ENCODE results near the gene ROBO1.

Gene ROBO1

GRCh38 chr3:79041621-79042020, 726.2 kb downstream of the ROBO1 start:
- no peak for DNase-seq

- DNase-seq = no peak
These were observed 727.1 kb downstream of the ROBO1 start for GRCh38 chr3:79040701-79041100.

DNA sequence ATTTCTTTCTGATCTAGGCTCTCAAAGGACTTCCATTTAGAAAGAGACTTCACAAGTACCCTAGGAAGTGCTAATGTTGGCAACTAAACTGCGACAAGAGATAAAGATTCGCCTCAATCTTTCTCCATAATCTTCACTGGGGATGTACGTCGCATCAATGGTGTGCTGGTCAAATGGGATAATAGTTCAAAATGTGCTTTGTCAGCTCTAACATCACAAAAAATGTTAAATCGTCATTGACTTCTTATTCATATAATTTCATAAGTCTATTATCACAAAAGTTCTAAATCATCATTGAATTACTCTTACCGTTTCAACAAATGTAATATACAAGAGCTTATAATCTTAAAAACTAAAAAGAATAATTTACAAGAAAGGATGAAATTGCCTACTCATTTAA, 727.7 kb downstream of the ROBO1 start:
- no peak for DNase-seq

DNA sequence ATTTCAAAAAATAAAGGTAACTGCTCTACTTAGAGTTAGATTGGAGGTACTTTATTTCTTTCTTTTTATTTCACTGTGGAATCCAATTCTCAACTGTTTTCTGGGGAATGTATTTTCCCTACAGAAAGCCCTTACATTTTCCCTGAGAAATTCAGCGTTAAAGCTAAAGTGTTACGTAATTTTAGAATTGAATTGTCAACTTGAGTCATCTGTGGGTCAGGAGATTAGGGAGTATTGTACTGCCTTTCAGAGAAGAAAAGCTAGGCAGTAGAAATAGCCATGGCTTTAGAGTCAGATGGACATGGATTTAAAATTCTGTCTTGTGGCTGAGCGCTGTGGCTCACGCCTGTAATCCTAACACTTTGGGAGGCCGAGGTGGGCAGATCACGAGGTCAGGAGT, 728.6 kb downstream of the ROBO1 start:
- DNase-seq = no peak

DNA sequence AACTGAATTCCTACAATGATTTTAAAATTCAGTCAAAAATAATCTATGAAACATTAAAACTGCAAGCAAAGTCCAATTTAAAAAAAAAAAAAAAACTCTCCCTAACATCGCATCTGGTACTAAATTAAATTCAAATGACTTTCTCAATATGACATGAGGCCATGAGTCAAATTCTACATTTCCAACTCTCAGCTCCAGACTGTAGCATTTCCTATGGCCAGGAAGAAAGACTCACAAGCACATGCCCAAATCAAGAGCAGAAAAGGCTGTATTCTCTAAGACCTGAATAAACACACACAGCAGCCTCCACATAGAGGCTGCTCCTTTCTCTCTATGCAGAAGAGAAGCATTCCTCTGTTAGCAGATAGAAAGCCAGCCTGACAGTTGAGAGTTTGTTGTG, 729.2 kb downstream of the ROBO1 start:
- no peak for DNase-seq

GRCh38 chr3:79038057-79038456, 729.7 kb downstream of the ROBO1 start:
- no peak for DNase-seq

- DNase-seq = peak; percentile 59
These were observed 735.0 kb downstream of the ROBO1 start for GRCh38 chr3:79032686-79033318.

- no peak for DNase-seq
These were observed 737.6 kb downstream of the ROBO1 start for GRCh38 chr3:79030157-79030556.

GRCh38 chr3:79028916-79029315, 738.9 kb downstream of the ROBO1 start:
- DNase-seq = no peak

GRCh38 chr3:79027593-79027992, 740.2 kb downstream of the ROBO1 start:
- DNase-seq = peak; percentile 58

DNA sequence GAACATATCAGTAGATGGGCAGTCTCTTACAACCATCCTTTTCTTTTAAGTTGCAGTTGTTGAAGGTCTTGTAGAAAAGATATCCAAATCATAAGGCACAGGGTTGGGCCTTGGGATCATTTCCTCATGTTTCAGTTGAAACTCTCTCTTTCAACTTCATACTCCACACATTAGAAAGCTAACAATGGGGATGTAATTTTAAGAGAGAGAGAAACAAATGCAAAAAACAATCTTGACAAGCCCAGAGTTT, 747.9 kb downstream of the ROBO1 start:
- DNase-seq = no peak

DNA sequence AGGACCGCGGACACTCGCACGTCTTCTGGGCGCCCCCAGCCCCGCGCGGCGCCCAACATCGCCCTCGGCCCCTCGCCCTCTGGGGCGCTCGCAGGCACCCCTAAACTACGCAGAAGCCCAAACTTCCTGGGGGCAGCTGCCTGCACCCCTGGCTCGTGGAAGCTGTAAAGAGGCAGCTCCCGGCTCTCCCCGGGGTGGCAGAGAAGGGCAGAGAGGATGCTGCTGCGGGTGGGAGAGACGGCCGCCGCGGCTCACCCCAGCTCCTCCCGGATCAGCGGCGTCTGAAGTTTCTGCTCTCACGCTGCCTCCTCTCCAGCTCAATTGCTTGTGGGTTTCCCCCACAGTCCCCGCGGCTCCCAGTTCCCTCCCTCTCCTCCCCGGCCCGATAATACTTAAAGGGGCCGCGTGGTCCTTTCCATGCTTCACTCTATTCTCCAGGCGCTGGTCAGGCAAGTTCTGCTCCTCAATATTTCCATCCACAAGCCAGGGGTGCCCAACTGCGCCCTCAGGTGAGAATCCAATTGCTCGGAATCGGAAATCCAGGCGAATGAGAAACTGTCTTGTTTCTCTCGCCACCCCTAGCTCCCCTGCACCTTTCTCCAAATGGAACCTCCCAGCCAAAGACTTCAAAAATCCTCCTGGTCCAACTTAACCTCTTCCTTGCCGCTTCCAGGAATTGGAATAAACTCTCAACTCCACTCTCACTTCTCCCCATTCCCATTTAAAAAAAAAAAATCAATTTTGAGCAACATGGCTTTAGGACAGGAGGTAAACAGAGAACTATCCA, 748.5 kb downstream of the ROBO1 start:
- peak; percentile 79 for DNase-seq

GRCh38 chr3:79018671-79019136, 749.1 kb downstream of the ROBO1 start:
- no peak for DNase-seq

- peak; percentile 15 for DNase-seq
These were observed 749.5 kb downstream of the ROBO1 start for GRCh38 chr3:79018265-79018664.

DNA sequence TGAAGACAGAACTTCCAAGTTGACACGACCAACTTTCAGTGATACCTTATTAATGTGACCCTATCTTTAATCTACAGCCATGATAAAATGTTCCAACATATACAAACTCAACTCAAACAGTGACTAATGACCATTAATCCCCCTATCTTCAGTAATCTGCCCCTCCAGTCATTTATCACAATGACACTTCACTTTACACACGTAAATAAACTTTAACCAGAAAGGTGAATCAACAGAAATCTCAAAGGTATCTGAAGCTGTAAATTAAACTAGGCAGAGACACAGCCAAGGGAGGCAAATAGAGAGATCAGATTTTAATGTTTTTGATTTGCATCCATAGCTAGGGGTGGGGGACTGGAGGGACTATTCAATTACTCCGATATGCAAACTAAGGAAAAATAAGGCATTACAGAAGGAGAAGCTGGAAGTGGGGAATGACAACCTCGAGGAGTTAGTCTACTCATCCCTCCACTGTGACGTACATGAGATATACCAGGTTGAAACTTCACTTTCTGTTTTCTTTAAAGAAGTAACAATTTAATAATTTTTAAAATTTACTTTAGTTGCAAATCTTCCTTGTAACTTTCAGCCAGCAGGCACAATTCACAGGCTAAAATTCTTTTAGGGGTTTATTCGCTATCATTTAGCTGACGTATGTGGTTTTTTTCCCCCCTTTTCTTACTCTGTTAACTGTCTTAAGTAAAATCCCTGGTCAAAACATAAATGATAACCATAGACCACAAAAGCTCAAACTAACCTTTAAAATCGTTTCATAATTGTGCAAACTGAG, 751.0 kb downstream of the ROBO1 start:
- no peak for DNase-seq

- no peak for DNase-seq
These were observed 751.9 kb downstream of the ROBO1 start for GRCh38 chr3:79015854-79016253.

- DNase-seq = peak; percentile 25
These were observed 754.8 kb downstream of the ROBO1 start for GRCh38 chr3:79012946-79013362.

DNA sequence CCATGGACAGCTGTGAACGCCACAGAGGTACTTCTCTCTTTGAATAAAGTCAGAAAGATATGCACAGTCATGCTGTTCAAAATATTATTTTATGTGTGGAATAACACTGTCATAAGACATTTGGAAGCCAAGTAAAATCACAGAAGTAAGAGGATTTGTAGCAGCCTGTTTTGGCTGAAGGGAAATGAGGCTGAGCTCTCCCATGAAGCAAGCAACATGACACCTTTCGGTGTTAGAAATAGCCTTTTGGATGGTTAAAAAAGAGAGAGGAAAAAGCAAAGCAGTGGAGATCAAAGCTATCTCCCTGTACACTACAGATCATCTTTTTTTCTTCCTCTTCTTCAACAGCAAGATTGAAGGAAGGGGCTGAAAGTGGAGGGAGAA, 755.3 kb downstream of the ROBO1 start:
- no peak for DNase-seq

GRCh38 chr3:79011821-79012529, 755.8 kb downstream of the ROBO1 start:
- DNase-seq = no peak

GRCh38 chr3:79009861-79010260, 757.9 kb downstream of the ROBO1 start:
- no peak for DNase-seq

DNA sequence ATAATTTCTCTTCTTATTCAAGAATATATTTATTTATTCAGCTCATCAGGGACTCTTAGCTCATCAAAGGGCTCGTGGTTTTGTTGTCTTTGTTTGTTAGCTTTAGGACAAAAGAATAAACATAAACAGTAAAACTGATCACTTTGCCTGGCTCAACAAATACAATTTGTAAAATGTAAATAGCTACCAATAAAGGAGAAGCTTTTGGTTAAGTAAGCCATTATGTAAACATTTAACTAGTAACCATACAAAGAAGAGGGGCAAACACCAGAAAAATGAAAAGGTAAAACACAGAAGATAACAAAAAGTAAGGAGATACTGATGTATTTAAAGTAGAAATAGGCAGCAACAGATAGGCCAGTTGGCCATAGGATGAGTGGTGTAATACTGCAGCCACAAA, 761.7 kb downstream of the ROBO1 start:
- no peak for DNase-seq

DNA sequence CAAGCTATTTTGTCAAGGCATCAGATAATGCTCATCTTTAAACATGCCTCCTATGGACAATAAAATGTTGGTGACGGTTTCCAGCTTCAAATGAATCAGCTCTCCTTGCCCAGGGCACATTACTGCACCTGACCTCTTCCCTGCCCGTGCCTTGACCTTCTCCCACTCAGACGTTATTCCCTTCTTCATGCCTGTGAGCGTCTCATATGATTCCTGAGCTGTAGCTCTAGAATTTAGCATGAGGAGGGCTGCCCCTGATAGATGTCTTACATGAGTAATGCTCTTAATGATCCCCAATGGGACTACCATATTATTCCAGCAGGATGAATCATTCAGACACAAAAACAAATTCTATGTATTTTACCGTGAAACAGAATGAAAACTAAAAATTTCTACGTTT, 762.7 kb downstream of the ROBO1 start:
- no peak for DNase-seq

DNA sequence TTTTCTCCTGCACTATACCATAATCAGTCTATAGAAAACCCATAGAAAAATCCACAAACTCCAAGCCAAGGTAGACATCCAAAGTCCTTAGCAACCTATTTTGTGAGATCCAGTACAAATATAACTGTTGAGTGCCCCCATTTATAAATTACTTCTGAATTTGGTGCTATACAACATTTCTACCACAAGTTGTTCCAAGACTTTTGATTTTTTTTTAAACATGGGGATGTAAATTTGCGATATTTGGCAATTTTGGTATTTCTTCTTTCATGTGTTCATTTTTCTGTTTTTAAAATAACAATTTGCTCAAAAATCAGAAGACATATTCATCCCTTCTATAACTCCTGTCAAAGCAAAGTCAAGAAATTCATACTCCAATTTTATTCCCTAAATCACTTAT, 763.8 kb downstream of the ROBO1 start:
- no peak for DNase-seq

All from NCI-H2227 treated with DMSO at 0.1 percent for 48 hours (cell line).